ENCODE data around the gene ASF1A. TPM values are rescaled to one million over a fixed set of nuclear protein-coding genes. Genes with fewer than 3 reads are reported as not detected.

ASF1A gene
- polyA plus RNA-seq, 1 experiment, result 12.4 TPM

GRCh38 chr6:118918329-118918725 is 24.4 kb downstream of the ASF1A start:
- Histone ChIP-seq H3K27me3 (ENCODE audit: control insufficient read depth, insufficient read depth, low read length) (no peaks in the 10 kb centered on the region), H3K36me3 (ENCODE audit: control insufficient read depth, insufficient read depth, low read length) (peaks cover 8% of the 10 kb centered on the region), H3K4me3 (ENCODE audit: low read depth, low read length) (no peak overlapping the region)
- ChIA-PET POLR2A (no interaction called here), CTCF (no interaction called here)
- no peak for TF ChIP-seq CTCF (IDR thresholded peaks at IDR 0.05; ENCODE audit: insufficient read depth, low read depth, low read length)
- no peak for DNase-seq (ENCODE audit: low read depth)

- TF ChIP-seq CTCF (IDR thresholded peaks at IDR 0.05; ENCODE audit: insufficient read depth, low read depth, low read length), result no peak
- Histone ChIP-seq H3K27me3 (ENCODE audit: control insufficient read depth, insufficient read depth, low read length) (no peaks in the 10 kb centered on the region), H3K36me3 (ENCODE audit: control insufficient read depth, insufficient read depth, low read length) (peaks cover 8% of the 10 kb centered on the region), H3K4me3 (ENCODE audit: low read depth, low read length) (no peak overlapping the region)
- CTCF ChIA-PET, result no interaction called here
- DNase-seq (ENCODE audit: low read depth), result no peak
- POLR2A ChIA-PET, result no interaction called here
These were observed 27.1 kb downstream of the ASF1A start for GRCh38 chr6:118921084-118921483.

- Histone ChIP-seq H3K36me3 (ENCODE audit: control insufficient read depth, insufficient read depth, low read length) (peaks cover 10% of the 10 kb centered on the region), H3K4me3 (ENCODE audit: low read depth, low read length) (no peak overlapping the region), H3K27me3 (ENCODE audit: control insufficient read depth, insufficient read depth, low read length) (no peaks in the 10 kb centered on the region)
- CTCF ChIA-PET, result no interaction called here
- POLR2A ChIA-PET, result no interaction called here
- no peak for TF ChIP-seq CTCF (IDR thresholded peaks at IDR 0.05; ENCODE audit: insufficient read depth, low read depth, low read length)
- no peak for DNase-seq (ENCODE audit: low read depth)
These were observed 29.1 kb downstream of the ASF1A start for GRCh38 chr6:118923035-118923434.

GRCh38 chr6:118930680-118931079 is 36.7 kb downstream of the ASF1A start:
- Histone ChIP-seq H3K36me3 (ENCODE audit: control insufficient read depth, insufficient read depth, low read length) (peaks cover 2% of the 10 kb centered on the region), H3K27me3 (ENCODE audit: control insufficient read depth, insufficient read depth, low read length) (no peaks in the 10 kb centered on the region), H3K4me3 (ENCODE audit: low read depth, low read length) (no peak overlapping the region)
- no peak for DNase-seq (ENCODE audit: low read depth)
- CTCF ChIA-PET, result no interaction called here
- no peak for TF ChIP-seq CTCF (IDR thresholded peaks at IDR 0.05; ENCODE audit: insufficient read depth, low read depth, low read length)
- POLR2A ChIA-PET, result no interaction called here

GRCh38 chr6:118931436-118931835 is 37.5 kb downstream of the ASF1A start:
- H3K36me3 ChIP-seq (ENCODE audit: control insufficient read depth, insufficient read depth, low read length), result peaks cover 2% of the 10 kb centered on the region
- no peaks in the 10 kb centered on the region for H3K27me3 ChIP-seq (ENCODE audit: control insufficient read depth, insufficient read depth, low read length)
- CTCF ChIA-PET, result no interaction called here
- no peak for DNase-seq (ENCODE audit: low read depth)
- POLR2A ChIA-PET, result no interaction called here
- no peak overlapping the region for H3K4me3 ChIP-seq (ENCODE audit: low read depth, low read length)
- TF ChIP-seq CTCF (IDR thresholded peaks at IDR 0.05; ENCODE audit: insufficient read depth, low read depth, low read length), result no peak
